SU-DHL-6 (cell line): ENCODE measurements around the gene GRM1.

Experiments
- EZH2phosphoT487 ChIP-seq: fragments of 200-600 bp; sonication (generic), shearing (Covaris generic); conservative IDR thresholded peaks from 2 replicates; pipeline ENCODE4 v1.6.1; 2018; ENCODE audit warnings: mild to moderate bottlenecking, antibody characterized with exemption, low read length, moderate library complexity, mixed read lengths
- TF ChIP-seq, protein P1 (sequence below): fragments of 200-600 bp; sonication (generic); IDR thresholded peaks from one replicate; pipeline ENCODE4 v1.5.1; 2017; ENCODE audit warnings: antibody characterized with exemption, mild to moderate bottlenecking, low read length, moderate library complexity; ENCODE audit not compliant: insufficient read depth, poor library complexity, severe bottlenecking

DNA sequence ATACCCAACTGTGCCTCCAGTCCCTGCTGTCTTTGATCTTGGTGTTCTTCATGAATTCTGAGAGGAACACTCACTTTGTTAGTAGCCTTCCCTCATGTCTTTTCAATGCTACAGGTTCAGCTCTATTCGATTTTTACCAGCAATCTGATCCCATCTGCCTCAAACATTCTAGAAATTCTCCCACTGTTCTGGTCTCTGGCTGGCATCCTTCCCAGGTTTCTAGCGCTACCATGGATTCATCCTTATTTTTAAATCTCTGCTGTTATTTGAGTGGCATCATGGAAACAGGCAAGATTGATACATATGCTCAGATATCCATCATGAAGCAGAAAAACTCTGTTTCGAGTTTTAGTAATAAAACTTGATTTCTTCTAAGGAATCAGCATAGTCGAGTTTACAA is 94.8 kb downstream of the GRM1 start:
- TF ChIP-seq, protein P1, sequence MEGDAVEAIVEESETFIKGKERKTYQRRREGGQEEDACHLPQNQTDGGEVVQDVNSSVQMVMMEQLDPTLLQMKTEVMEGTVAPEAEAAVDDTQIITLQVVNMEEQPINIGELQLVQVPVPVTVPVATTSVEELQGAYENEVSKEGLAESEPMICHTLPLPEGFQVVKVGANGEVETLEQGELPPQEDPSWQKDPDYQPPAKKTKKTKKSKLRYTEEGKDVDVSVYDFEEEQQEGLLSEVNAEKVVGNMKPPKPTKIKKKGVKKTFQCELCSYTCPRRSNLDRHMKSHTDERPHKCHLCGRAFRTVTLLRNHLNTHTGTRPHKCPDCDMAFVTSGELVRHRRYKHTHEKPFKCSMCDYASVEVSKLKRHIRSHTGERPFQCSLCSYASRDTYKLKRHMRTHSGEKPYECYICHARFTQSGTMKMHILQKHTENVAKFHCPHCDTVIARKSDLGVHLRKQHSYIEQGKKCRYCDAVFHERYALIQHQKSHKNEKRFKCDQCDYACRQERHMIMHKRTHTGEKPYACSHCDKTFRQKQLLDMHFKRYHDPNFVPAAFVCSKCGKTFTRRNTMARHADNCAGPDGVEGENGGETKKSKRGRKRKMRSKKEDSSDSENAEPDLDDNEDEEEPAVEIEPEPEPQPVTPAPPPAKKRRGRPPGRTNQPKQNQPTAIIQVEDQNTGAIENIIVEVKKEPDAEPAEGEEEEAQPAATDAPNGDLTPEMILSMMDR, result no peak
- TF ChIP-seq EZH2phosphoT487, result no peak
